ENCODE data around the gene DNAJC2.
"Not testable (repeated sequence)": the region's sequence is repeated elsewhere in the genome, so short reads cannot be mapped to it uniquely, and the experiment has no call there.

Gene DNAJC2

DNA sequence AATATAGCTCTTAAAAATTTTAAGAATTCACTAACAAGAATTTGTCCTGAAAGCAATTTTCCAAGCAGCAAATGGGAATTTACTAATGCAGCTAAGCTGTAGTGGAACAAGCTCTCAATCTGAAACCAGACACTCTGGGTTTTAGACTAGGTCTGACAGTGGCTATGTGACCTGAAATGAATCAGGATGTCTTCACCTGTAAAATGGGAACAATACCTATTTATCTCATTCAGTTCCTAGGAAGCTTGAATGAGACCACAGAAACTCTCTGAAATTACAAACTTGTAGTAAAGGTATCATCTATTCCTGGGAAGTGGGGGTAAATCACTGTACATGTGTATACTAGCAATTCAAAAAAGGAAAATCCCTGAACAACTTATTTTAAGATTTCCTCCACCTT lies 1.2 kb downstream of the DNAJC2 start:
- no peak for DNase-seq (ENCODE audit: low spot score)

DNA sequence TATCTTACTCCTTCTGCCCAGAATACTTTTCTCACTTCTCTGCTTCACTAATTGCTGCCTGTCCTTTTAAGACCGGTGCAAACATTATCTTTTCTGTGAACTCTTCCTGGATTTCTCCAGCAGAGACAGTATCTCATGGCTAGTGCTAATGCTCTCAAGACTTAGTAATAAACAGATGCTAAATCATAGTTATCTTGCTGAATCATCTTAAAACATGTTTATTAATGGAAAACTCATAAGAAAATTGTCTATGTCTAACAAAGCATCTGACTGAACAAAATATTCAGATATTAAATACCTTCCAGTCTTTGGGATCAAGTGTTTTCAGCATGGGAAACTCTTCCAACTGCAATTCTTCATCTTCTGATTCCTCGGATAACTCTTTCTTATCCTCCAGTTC lies 3.1 kb downstream of the DNAJC2 start:
- DNase-seq (ENCODE audit: low spot score), result no peak

DNA sequence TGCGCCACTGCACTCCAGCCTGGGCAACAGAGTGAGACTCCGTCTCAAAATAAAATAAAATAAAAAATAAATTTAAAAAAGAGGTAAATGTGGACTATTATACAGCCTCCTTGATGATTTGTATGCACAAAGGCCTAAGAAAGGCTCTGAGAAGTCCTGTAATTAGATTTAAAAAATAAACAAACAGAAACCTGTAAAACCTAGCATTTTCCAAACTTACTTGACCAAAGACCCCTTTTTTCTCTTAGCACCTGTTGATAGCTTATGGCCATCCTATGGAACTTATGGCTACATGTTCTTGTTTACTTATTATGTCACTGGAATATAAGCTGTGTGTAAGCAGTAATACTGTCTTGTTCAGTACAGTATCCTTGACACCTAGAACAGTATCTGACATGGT lies 5.7 kb downstream of the DNAJC2 start:
- DNase-seq (ENCODE audit: low spot score), result no peak

DNA sequence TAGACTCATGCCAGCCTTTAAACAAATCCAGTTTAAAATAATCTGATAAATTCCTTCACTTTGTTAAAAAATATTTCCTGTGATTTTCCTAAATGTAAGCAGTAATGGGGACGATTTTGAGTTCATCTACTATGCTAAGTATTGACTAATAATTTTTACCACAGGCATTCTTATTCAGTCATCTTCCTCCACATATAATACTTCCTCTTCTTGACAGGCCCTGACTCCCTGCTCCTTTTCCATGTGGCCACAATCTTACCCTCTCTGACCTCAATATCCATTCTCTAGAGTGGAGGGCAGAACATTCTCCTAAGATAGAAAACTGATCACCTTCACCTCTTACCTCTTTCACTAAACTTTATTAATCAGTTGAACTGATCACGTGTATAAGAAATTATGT lies 7.8 kb downstream of the DNAJC2 start:
- DNase-seq (ENCODE audit: low spot score), result no peak

DNA sequence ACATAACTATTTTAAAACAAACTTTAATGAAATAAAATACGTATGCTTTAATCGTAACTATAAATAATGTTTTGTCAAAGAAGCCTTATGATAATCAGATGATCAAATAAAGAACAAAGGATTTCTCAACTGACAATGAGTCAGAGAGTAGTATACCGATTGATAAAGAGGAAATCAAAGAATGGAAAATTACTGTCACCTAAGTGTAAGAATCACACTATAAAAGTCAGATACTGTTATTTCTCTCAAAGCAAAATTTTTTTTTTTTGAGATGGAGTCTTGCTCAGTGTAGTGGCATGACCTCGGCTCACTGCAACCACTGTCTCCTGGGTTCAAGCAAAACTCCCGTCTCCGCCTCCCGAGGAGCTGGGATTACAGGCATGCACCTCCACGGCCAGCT lies 18.8 kb downstream of the DNAJC2 start:
- no peak for DNase-seq (ENCODE audit: low spot score)

DNA sequence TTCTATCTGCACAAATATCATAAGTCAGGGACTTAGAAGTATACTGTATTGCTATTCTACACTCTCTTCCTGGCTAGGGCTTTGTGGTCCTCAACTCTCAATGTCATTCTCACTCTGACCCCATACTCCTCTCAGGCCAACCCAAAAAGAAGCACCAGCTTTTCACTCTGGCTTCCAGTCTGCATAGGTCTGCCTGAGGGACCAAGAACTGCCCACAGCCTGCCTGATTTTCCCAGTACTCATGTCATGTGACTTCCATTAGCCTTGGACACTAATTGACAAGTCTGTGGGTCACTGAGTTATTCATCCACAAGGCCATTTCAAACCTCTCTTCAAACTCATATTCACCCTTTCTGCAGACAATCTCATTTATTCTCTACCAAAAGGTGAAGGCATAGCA lies 27.6 kb downstream of the DNAJC2 start:
- DNase-seq (ENCODE audit: low spot score), result no peak

DNA sequence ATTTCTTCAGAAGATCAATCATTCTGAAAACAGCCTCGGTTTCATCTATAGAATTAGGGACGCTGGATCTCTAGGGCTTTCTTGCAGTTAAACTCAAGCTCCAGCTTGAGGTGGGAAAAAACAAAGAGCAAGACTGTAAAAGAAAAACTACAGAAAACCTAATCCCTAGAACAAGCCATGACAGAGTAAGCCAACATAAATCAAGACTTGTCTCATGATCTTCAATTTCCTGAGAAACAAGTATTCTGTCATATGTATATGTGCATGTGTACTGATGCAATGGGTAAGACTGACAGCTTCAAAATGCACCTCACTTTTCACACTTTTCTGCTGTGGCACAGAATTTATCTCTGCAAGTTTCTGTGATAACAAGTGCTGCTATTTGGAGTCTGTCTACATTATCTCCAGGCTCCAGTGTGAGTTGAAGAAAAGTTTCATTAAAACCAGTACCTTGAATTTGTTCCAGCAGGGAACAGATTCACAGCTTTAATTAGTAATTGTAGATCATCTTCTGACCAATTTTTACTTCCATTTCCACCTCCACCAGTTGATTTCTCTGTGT lies 28.1 kb downstream of the DNAJC2 start:
- no peak for DNase-seq (ENCODE audit: low spot score)

DNA sequence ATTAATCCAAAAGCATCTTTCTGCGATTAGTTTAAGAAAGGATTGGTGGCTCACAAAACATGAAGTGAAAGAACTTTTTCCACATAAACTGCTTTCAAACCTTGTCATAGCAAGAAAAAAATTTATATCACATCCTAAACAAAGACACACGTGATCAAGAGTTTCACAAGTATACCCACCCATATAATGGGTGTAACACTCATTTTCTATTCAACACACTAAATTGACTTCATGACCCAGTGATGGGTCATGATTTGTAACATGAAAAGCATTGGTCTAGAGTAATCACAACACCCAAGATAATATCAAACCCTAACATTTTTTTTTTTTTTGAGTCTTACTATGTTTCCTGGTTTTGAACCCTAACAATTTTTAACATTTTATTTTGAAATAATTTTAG lies 29.7 kb downstream of the DNAJC2 start:
- no peak for DNase-seq (ENCODE audit: low spot score)

DNA sequence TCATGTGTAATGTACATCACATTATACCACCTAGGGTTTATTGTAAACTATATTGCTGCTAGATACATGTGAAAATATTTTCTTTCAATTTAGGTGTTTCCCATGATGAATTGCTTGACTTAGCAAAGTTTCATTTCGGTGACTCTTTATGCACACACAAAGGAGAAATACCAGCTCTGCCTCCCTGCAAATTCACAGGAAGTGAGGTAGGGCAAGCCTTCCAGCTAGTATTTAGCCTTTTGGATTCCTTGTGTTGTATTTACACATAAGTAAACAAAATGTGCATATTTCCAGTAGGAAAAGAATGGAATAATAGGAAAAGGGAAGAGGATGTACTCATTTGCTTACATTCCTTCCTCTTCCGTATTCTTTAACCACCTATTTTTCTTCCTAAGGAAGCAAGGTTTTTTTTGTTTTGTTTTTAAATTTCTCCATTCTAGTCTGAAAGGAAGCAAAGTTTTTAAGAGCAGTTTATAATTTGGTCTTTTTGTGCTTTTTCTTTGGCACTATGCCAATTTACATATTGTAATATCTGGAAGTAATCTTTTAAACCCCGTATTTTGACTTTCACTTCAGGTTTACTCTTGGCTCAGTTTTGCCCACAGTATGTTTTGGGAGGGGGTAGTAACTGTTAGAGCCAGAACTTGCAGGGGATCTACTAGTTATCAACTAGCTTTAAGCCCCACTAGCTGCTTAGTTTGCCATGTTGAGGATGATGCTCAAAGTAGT lies 36.9 kb downstream of the DNAJC2 start:
- no peak for DNase-seq (ENCODE audit: low spot score)

DNA sequence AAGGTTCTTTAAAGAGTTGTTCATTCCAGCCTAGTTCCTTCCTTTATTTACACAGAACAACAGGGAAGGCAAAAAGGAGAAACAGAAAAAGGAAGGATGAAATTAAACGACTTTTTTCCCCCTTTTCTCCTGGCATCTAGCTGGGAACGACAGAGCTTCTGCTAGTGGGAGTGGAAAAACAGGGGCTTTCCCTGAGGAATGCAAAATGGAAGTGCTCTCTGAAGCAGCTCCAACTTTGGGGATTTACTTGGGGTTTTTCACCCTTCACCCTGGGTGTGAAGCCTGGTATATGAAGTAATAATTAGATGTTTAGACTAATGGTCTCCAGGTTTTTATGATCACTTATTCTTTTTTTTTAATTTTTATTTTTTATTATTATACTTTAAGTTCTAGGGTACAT lies 43.1 kb downstream of the DNAJC2 start:
- no peak for DNase-seq (ENCODE audit: low spot score)

DNA sequence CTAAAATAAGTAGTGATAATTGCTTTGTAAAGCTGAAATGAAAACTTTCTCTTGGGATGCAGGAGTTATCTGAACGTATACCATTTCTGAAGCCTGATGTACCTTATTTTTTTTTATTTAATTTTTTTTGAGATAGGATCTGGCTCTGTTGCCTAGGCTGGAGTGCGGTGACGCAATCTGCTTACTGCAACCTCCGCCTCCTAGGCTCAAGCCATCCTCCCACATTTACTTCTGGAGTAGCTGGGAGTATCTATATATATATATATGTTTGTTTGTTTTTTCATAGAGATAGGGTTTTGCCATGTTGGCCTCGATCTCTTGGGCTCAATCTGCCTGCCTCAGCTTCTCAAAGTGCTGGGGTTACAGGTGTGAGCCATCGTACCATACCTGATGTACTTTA lies 44.9 kb downstream of the DNAJC2 start:
- DNase-seq (ENCODE audit: low spot score), result no peak

DNA sequence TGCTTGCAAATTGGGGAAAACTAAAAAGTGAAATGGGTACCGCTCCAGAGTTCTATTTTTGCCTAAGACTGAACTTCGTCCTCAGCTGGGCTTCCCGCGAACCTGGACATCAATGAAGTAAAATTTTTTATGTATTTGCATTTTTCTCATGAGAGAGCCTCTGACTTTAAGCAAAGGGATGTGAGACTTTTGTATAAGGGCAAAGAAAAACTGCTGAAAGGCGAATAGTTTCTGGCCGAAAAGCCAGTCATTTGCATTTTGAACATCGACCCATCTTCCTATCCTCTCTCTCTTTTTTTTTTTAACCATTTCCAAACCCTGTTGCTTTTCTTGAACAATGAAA lies 46.8 kb downstream of the DNAJC2 start:
- no peak for DNase-seq (ENCODE audit: low spot score)

DNA sequence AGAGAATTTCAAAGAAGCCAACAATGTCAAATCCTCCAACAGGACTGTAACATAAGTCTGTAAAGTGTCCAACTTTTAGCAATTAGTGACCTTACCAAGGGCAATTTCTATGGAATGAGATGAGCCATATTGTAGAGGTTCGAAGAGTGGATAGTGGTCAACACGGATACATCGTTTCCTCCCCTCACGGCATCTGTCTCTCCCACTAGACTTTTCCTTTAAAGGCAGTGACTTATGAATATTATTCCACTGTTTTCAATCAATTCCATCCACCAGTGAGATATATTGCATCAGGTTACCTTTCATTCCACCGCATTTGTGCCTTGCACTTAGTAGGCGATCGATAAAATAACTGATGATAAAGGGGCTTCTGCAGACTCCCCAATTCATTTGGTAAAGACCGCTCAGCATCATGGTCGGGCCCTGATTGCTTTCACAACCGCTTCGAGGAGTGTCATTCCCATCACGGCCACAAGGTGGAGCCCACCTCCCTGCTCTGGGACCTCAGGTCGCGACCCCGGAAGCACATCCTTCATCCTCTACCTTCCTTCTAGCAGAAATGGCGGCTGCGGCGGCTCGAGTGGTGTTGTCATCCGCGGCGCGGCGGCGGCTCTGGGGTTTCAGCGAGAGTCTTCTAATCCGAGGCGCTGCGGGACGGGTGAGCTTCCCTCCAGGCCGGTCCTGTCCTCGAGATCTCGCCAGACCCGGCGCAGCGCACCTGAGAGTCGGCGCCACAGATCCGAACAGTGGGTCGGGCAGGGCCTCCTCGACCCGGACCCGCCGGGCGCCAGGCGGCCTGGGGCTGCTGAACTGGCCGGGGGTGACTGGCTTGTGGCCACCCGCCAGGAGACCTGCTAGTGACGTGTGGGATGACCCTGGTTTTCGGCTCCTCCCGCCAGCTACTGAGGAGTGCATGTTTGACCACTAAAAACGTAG lies 47.4 kb downstream of the DNAJC2 start, which contains the start of gene PMPCB:
TSS of gene PMPCB (plus strand) at position 535 of the 936 bp plus-strand sequence. CDS start at position 560, 25 bp downstream.
- peak; percentile 74 for DNase-seq (ENCODE audit: low spot score)

DNA sequence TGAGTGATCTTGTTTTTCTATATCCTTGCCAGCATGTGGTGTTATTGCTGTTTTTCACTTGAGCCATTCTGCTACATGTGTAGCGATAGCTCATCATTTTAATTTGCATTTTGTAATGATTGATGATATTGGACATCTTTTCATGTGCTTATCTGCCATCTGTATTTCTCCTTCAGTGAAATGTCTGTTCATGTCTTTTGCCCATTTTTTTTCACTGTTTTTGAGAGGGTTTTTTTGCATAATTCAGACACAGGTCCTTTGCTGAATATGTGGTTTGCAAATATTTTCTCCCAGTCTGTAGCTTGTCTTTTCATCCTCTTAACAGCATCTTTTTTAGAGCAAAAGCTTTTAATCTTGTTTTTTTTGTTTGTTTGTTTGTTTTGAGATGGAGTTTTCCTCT lies 51.0 kb downstream of the DNAJC2 start:
- DNase-seq (ENCODE audit: low spot score), result no peak

DNA sequence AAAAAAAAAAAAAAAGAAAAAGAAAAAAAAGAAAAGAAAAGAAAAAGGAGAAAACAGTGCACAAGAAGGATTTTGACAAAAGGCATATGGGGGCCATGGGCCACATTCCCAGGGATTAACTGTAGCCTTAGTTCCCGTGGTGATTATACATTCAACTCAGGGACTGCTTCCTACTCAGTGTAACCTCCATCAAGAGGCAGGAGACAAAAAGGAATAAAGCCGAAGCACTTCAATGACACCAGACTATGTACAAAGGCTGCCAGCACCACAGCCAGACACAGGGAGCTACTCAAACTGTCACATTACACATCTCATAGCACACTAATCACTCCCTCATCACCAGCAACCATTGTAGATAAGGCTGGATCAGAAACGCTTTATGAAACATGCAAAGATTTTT lies 52.4 kb downstream of the DNAJC2 start:
- DNase-seq (ENCODE audit: low spot score), result no peak

DNA sequence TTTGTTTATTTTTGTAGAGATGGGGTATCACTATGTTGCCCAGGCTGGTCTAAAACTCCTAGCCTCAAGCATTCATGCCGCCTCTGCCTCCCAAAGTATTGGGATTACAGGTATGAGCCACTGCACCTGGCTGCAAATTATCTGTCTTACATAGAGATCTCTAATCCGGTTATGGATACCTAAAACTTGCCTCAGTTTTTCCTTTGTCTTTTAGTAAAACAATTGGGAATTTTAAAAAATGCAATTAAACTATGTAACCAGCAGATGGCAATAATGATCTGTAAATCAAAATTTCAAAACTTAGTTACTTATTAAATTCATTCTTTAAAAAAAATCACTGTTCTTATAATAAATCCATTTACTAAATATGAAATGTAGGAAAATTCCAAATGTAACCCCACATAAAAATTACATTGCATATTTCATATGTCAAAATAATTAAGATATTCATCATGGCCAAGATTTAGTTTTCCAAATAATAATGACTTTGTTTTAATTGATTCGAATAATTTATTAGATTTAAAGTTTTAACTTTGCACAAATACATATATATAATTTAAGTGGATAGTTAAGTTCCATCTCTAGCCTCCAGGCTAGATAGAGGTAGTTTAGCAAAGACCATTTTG lies 61.7 kb downstream of the DNAJC2 start:
- DNase-seq (ENCODE audit: low spot score), result not testable (repeated sequence)

DNA sequence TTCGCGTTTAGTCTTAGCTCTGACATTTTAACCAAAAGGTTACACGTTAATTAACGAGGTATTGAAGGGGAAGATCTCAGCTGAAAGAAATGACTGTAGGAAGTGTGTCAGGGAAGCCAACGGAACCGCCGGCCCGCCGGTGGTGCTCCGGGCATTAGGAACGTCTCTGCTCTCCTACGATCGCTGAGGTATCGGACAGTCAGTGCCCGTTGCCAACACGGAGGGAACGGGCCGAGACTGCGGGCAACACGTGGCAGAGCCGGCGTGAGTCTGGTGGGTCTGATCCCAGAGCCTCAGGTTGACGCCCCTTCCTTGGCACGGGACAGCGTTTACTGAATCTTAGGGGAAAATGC lies 63.8 kb downstream of the DNAJC2 start:
- not testable (repeated sequence) for DNase-seq (ENCODE audit: low spot score)

DNA sequence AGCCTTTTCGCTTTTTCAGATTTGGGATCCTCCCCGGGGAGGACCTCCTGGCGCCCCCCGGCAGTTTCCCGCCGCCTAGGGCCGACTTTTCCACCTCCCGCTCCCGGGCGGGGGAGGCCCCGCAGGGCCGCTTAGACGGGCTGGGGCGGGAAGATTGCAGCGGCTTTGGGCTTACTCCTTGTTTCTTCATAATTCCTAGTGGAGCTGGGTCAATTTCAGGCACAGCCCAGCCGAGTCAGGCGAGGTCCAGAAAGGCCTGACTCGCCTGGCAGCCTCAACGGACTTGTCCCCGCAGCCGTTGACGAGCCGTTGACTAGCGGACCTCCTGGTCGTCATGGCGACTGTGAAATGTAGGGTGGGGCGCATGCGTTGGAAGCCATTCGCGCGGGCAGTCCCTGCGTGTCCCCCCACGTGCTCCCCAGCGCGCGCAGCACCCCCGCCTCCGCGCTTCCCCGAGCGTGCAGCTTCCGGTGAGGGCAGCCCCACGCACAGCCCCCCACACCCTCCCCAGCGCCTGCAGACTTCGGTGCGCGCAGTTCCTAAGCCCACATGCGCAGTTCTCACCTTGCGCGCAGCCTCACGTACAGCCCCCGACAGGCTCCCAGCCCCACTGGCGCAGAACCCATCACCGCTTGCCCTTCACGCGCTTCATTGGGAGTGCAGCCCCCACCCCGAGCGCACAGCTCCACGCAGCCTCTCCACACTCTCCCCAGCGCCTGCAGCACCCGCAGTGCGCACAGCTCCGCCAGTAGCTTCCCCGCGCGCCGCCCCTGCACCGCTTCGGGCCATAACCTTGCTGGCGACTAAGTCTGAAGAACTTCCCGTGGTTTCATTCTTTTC lies 64.4 kb downstream of the DNAJC2 start:
- peak; percentile 28 for DNase-seq (ENCODE audit: low spot score)

DNA sequence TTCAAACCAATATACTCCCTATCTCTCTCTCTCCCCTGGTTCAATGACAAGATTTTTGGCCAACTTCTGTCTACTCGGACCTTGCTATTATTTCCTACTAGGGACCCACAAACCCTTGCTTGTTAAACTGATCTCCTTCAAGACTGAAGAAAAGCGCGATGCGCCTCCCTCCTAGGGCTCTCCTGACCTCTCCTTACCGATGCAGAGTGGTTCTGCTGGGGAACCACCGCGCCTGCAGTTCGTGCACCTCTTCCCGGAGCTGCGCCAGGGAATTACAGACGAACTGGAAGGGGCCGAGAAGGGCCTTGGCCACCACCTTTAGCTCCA lies 65.0 kb downstream of the DNAJC2 start:
- DNase-seq (ENCODE audit: low spot score), result not testable (repeated sequence)

DNA sequence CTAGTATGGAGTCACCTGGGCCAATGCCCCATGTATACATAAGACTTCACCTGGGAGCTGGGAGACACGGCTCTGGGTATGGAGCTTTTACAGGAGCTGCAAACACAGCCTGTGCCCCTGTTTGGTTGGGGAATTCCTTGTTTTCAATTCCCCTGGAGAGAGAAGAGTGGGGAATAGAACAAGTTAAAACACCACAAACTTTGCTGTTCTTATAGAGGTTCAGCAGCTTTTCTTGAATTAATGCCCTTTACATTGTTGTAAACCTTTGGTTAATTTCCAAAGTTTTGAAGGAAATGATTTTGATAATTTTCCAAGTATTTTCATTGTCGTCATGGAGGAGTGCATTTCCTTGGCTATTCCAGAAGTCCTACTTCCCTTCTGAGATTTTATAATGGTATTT lies 66.4 kb downstream of the DNAJC2 start:
- DNase-seq (ENCODE audit: low spot score), result not testable (repeated sequence)

DNA sequence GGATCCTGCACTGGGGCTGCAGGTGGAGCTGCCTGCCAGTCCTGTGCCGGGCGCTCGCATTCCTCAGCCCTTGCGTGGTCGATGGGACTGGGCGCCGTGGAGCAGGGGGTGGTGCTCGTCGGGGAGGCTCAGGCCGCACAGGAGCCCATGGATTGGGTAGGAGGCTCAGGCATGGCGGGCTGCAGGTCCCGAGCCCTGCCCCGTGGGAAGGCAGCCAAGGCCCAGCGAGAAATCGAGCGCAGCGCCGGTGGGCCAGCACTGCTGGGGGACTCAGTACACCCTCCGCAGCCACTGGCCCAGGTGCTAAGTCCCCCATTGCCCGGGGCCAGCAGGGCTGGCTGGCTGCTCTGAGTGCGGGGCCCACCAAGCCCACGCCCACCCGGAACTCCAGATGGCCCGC lies 69.7 kb downstream of the DNAJC2 start:
- DNase-seq (ENCODE audit: low spot score), result not testable (repeated sequence)

DNA sequence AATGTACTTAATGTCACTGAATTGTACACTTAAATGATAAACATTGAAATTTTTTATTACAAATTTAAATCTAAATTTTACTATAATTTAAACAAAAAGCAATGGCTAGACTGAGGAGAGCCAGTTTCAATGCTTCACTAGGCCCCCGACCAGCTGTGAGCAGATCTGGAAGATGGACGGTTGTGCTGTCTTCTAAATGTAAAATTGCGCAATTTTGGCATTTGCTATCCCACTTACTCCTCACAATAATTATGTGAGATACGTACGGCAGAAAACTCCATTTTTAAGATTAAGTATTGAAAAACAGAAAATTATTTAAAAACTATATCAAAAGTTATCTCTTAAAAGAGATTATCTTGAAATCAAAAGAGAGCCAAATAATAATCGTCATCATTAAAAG lies 71.2 kb downstream of the DNAJC2 start:
- DNase-seq (ENCODE audit: low spot score), result not testable (repeated sequence)
